Urothelium cell line (cell line): ENCODE measurements around the gene VAV2.
"Not testable (repeated sequence)": the region's sequence is repeated elsewhere in the genome, so short reads cannot be mapped to it uniquely, and the experiment has no call there.

Experiments used
- DNase-seq: peaks from one replicate; pipeline ENCODE4 v3.0.0; 2011; ENCODE audit warnings: low spot score, mixed read lengths
- FAIRE-seq: peaks from 2 replicates; lab custom pipeline; 2011; peaks lifted over from hg19 to GRCh38; lab: Jason Lieb, UNC

The VAV2 gene

DNA sequence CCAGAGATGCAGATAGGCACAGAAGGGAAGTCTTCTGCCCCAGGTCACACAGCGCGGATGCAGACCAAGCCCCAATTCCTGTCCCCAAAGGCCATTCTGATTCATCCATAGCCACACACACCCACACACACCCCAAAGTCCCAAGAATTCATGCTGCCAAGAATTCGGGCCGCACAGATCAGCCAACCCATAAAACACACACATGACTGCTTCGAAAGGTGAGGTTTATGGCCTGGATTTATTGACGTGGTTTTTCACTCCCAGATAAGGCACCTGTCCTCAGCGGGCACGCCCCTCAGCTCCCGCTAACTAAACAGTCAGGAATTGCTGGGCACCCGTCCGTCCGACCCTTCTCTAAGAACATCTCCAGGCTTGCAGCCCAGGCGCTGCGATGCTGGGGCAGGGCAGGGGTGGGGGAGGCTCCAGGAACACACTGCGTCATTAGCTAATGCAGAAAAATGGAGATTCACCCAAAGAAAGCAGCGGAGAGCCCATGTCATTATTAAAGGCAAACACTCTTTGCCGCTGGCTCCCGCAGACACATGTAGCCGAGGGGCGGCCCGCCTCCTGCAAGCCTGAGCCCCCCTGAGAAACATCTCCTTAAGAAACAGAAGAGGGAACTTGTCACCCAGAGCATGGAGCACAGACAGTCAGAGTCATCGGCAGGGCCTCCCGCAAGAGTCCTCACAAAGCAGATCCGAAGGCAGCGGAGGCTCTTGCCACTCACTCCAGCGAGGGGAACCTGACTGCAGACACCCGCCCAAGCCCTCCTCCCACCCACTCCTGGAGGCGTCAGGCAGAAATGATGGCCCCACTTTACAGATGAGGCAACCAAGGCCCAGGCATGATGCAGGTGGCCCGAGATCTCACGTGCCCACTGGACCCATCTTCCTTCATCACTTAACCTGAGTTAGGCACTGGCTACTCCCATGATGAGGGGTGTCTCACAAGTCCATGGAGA, 19.9 kb downstream of the VAV2 start:
- no peak for FAIRE-seq
- no peak for DNase-seq

- FAIRE-seq (no peak), DNase-seq (no peak)
These were observed 20.8 kb downstream of the VAV2 start for GRCh38 chr9:133971121-133971951.

DNA sequence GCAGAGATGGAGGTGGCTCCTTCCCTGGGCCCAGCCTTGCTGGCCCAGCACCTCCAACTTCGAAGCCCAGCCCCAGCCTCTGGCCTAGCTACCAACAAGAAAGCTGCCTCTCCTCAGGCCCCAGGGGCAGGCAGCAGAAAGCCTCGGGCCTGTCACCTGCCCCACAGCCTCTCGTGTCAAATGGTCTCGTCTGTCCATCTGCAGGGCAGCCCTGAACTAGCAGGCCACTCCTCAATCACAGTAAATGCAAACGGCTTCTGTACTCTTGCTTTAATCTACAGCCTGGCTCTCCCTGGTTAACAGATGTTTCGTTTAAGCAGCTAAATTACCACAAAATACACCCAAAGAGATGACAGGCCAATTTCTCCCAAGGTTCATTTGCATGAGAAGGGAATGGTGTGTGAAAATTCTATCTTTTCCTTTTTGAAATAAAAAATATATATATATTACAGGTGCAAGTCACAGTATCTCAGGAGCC, 21.5 kb downstream of the VAV2 start:
- DNase-seq (no peak), FAIRE-seq (no peak)

- FAIRE-seq (no peak), DNase-seq (no peak)
These were observed 22.2 kb downstream of the VAV2 start for GRCh38 chr9:133969681-133970580.

DNA sequence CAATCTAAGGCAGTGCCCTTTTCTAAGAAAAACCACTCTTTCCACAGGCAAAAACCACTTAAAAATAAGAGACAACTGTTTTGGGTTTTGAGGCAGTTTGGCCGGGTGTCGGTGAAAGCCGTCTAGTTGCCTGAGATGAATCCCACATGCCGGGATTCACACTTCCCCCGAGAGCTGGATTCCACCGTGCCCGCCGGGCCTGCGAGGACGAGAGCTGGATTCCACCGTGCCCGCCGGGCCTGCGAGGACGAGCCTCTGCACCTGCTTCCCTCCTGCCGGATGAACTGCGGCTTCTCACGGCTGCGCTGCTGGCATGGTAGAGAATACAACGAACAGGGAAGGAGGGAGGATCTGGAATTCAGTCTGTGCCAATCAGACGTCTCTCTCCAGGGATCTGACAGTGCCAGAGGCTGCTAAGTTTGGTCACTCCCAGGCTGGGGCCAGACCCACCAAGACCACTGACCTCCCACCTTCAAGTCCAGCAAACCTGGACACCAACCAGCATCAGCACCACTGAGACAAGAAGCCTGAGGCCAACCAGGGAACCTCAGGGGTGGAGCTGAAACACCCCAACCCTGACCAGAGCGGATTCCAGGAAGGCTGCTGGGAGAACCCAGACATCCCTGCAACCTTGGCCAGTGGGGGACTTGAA, 23.0 kb downstream of the VAV2 start:
- FAIRE-seq (no peak), DNase-seq (no peak)

- FAIRE-seq (no peak), DNase-seq (no peak)
These were observed 23.7 kb downstream of the VAV2 start for GRCh38 chr9:133968428-133968827.

DNA sequence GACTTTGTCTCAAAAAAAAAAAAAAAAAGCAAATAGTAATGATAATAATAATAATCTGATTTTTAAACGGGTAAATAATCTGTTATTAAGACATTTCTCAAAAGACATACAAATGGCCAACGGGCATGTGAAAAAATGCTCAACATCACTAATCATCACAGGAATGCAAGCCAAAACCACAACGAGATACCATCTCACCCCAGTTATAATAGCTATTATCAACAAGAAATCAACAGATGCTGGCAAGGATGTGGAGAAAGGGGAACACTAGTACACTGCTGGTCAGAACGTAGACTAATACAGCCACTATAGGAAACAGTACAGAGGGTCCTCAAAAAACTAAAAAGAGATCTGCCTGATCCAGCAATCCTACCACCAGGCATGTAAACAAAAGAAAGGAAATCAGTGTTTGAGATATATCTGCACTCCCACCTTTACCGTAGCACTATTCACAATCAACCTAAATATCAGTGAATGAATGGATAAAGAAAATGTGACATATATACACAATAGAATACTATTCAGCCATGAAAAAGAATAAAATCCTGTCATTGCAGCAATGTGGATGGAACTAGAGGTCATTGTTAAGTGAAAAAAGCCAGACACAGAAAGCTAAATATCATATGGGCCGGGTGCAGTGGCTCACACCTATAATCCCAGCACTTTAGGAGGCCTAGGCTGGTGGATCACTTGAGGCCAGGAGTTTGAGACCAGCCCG, 24.9 kb downstream of the VAV2 start:
- DNase-seq (no peak), FAIRE-seq (no peak)

DNA sequence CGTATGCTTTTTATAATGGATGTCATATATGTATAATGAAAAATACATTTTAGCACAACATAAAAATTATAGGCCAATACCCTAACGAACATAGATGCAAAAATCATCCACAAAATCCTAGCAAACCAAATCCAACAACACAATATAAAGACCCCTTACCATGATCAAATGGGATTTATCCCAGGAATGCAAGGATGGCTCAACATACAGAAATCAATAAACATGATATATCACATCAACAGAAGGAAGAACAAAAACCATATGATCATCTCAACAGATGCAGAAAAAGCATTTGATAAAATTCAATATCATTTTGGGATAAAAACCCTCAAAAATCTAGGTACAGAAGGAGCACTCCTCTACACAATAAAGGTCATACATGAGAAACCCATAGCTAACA, 27.7 kb downstream of the VAV2 start:
- no peak for DNase-seq
- FAIRE-seq = no peak

- DNase-seq (no peak), FAIRE-seq (no peak)
These were observed 29.0 kb downstream of the VAV2 start for GRCh38 chr9:133963166-133963565.

DNA sequence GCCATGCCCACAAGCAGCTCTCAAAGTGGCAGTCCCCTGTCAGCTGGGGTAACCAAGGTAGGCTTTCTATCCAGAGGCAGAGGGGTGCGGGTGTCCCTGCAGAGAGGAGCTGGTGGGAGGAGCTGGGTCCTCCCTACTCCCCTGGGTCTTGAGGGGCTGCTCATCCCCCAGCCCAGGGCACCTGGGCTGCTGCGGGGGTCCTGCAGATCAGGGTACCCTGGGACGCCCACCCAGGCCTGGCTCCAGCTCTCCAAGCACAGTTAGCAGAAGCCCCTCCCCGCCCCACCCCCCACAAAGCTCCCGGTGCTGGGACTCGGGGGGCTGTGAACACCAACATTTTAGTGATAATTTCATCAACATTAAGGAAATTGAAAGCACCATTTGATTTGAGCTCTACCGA, 29.8 kb downstream of the VAV2 start:
- DNase-seq (no peak), FAIRE-seq (no peak)

- FAIRE-seq (no peak), DNase-seq (no peak)
These were observed 30.6 kb downstream of the VAV2 start for GRCh38 chr9:133961226-133962165.

DNA sequence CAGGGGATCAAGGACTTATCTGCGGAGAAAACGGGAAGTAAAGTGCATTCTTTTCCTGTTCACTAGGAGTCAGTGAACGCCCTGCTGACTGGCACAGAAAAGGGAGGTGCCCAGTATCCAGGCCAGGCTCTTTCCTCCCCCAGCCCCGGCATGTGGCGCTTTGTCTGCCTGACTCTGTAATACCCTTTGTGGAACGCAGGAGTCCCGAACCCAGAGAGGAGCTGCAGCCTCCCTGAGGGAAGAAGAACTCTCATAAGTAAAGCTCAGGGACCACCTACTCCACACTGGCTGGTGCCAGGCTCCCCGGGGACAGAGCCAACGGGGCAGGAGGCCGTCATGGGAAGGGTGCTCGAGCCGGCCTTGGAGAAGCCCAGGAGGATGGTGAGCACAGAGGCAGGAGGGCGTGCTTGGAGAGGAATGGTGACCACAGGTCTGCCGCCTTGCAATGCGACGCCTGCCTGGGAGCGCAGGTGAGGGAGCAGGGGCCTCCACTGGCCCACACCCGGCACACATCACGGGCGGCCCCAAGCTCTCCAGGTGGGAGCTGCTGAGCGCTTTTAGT, 31.5 kb downstream of the VAV2 start:
- no peak for FAIRE-seq
- no peak for DNase-seq

DNA sequence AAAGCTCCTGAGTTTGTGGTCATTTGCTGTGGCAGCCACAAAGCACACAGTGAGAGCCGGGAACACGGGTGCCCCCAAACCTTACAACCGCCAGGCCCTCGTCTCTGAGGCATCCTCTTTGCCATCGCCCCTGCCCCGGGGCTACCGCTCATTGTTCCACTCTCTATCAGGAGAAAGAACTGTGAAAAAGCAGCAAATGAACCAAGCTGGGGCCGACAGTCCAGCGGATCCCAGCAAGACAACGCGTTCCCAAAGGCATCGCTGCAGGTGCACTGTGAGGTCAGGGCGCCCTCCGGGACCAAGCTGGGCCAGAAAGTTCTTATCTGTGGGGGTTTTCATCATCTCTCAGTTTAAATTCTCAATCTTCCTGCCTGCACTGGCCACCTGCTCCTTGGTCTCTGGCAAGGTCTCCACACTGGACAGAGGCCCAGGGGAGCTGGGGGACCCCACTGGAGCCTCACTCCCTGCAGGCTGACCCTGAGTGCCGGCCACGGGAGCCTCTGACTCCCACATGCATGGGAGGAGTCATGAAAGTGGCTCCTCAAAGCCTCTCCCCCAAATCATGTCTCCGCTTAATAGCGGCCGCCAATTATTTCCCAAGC, 32.1 kb downstream of the VAV2 start:
- DNase-seq (no peak), FAIRE-seq (no peak)

GRCh38 chr9:133959171-133959570, 33.0 kb downstream of the VAV2 start:
- FAIRE-seq = no peak
- DNase-seq = no peak

DNA sequence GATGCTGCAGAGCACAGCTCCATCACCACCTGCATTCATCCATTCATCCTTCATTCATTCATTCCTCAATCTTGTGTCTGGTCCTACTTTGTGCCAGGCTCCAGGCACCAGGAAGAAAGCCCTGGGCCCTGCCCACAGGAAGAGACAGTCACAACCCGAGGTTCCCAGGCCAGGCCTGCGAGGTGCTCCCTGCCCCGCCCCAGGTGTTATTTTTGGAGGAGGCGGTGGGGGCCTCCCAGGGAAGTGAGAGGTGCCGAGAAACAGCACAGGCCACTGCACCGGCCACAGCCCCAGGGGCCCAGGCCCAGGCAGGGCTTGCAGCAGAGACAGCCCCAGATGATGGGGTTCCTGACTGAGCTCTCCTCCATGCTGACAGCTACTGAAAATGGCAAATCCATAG, 33.4 kb downstream of the VAV2 start:
- no peak for FAIRE-seq
- no peak for DNase-seq

DNA sequence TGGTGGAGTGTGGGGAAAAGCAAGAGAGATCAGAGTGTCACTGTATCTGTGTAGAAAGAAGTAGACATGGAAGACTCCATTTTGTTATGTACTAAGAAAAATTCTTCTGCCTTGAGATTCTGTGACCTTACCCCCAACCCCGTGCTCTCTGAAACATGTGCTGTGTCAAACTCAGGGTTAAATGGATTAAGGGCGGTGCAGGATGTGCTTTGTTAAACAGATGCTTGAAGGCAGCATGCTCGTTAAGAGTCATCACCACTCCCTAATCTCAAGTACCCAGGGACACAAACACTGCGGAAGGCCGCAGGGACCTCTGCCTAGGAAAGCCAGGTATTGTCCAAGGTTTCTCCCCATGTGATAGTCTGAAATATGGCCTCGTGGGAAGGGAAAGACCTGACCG, 34.4 kb downstream of the VAV2 start:
- not testable (repeated sequence) for FAIRE-seq, DNase-seq

DNA sequence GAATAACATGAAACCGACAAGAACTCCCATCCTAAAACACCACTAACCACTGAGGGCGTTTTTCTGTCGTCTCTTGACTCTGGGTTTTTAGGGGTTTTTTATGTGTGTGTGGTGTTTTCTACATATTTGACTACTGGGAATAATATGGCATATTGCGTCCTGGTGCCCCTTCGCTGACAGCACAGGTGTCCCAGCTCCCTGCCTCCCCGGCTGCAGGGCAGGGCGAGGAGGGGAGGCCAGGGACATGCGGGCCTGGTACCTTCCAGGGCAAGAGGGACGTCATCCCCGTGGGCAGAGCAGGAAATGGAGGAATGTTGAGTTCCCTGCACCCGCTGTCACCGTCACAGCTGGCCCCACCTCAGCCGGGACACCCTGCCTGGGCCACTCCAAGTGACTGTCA, 34.8 kb downstream of the VAV2 start:
- FAIRE-seq (no peak), DNase-seq (no peak)
